ENCODE results near the gene ANXA7. TPM values are rescaled to one million over a fixed set of nuclear protein-coding genes. Genes with fewer than 3 reads are reported as not detected.
"Not testable (repeated sequence)": the region's sequence is repeated elsewhere in the genome, so short reads cannot be mapped to it uniquely, and the experiment has no call there.

Gene ANXA7
- total RNA-seq, 2 experiments from 2014 or later = 101 to 103 TPM

DNA sequence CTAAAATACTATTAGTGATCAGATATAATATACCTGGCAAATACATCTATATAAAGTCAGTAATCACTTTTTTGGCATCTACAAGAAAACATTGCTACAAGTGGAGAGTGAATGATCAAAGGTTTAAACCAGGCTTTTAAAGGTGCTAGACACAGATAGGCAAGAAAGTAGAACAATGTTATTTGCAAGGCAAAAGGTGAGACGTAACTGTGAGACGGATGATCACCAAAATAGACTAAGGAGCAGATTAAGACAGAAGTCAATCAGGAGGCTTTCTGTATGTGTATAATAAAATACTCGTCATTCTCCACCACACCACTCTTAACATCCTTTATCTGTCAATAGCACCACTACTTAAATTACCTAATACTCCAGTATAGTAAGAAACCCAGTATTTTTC is 8.3 kb downstream of the ANXA7 start:
- peaks cover 53% of the 10 kb centered on the region for H3K4me1 Mint-ChIP-seq (ENCODE audit: low read depth)
- ATAC-seq = no peak

DNA sequence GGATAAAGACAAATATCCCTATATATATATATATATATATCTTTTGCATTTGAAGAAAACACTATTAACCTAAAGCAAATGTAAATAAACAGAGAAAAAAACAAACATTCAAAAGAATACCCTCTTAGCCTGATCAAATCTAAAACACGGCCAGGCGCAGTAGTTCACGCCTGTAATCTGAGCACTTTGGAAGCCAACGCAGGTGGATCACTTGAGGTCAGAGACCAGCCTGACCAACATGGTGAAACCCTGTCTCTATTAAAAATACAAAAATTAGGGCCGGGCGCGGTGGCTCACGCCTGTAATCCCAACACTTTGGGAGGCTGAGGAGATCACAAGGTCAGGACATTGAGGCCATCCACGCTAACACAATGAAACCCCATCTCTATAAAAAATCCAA is 9.2 kb downstream of the ANXA7 start:
- H3K27me3 Mint-ChIP-seq = no peaks in the 10 kb centered on the region
- CTCF ChIA-PET = no interaction called here
- intact Hi-C loops (cut with micrococcal nuclease) = no loop called here
- POLR2A ChIA-PET = no interaction called here
- peaks cover 12% of the 10 kb centered on the region for H3K36me3 Mint-ChIP-seq (ENCODE audit: low read depth)
- ATAC-seq = no peak
- no peak for DNase-seq
- TF ChIP-seq, protein P1, sequence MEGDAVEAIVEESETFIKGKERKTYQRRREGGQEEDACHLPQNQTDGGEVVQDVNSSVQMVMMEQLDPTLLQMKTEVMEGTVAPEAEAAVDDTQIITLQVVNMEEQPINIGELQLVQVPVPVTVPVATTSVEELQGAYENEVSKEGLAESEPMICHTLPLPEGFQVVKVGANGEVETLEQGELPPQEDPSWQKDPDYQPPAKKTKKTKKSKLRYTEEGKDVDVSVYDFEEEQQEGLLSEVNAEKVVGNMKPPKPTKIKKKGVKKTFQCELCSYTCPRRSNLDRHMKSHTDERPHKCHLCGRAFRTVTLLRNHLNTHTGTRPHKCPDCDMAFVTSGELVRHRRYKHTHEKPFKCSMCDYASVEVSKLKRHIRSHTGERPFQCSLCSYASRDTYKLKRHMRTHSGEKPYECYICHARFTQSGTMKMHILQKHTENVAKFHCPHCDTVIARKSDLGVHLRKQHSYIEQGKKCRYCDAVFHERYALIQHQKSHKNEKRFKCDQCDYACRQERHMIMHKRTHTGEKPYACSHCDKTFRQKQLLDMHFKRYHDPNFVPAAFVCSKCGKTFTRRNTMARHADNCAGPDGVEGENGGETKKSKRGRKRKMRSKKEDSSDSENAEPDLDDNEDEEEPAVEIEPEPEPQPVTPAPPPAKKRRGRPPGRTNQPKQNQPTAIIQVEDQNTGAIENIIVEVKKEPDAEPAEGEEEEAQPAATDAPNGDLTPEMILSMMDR (IDR thresholded peaks at IDR 0.05) = no peak
- H3K27ac Mint-ChIP-seq = no peak overlapping the region
- no peak overlapping the region for H3K4me3 Mint-ChIP-seq
- H3K4me1 Mint-ChIP-seq (ENCODE audit: low read depth) = peaks cover 48% of the 10 kb centered on the region
- no peaks in the 10 kb centered on the region for H3K9me3 Mint-ChIP-seq

More for the DNA sequence above, 8.3 kb downstream of the ANXA7 start:
- intact Hi-C loops (cut with micrococcal nuclease) = no loop called here
- Mint-ChIP-seq H3K27ac (no peak overlapping the region), H3K9me3 (no peaks in the 10 kb centered on the region), H3K27me3 (no peaks in the 10 kb centered on the region), H3K36me3 (ENCODE audit: low read depth) (peaks cover 17% of the 10 kb centered on the region), H3K4me3 (no peak overlapping the region)
- no peak for DNase-seq
- CTCF ChIA-PET = no interaction called here
- POLR2A ChIA-PET = no interaction called here
- TF ChIP-seq, protein P1 (IDR thresholded peaks at IDR 0.05) = no peak

DNA sequence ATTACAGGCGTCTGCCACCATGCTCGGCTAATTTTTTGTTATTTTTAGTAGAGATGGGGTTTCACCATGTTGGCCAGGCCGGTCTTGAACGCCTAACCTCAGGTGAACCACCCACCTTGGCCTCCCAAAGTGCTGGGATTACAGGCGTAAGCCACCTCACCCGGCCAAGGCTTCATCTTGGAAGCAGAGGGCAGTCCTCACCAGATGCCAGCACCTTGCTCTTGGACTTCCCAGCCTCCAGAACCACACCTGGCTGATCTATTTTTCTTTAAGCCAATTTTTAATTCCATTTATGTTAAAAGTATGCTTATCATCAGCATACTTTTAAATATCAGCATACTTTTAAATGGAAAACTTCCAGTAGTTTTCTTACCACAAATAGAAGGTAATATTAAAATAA is 12.2 kb downstream of the ANXA7 start:
- Mint-ChIP-seq H3K36me3 (ENCODE audit: low read depth) (peaks cover 12% of the 10 kb centered on the region), H3K4me3 (no peak overlapping the region), H3K9me3 (no peaks in the 10 kb centered on the region), H3K27ac (no peak overlapping the region), H3K27me3 (no peaks in the 10 kb centered on the region), H3K4me1 (ENCODE audit: low read depth) (peaks cover 23% of the 10 kb centered on the region)
- TF ChIP-seq, protein P1 (IDR thresholded peaks at IDR 0.05) = no peak
- ChIA-PET CTCF (interaction anchor here (1.1 kb wide), 1 partner anchor 9 kb away, joined by 3 read pairs; no protein-coding TSS in a partner anchor), POLR2A (interaction anchor here (1.0 kb wide), 1 partner anchor 12 kb away, joined by 3 read pairs; the partner anchor contains the start of gene ANXA7)
- ATAC-seq (no peak), DNase-seq (no peak)
- intact Hi-C loops (cut with micrococcal nuclease) = no loop called here

DNA sequence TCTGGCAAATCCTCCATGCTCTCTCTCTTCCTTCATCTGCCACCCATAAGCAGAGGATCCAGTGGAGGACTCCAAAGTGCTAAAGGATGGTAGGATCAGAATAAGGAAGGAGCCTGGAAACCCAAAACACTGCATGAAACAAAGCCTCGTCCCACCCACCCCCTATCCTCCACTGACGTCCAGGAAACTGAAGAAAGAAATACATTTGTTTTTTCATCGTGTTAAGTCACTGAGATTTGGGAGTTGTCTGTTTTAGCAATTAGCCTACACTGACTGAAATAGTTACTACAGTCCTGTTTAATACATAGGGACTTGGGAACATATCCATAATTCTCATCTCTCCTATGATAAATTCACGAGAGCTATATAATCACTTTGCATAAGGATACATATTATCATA is 14.8 kb downstream of the ANXA7 start:
- ATAC-seq (no peak), DNase-seq (no peak)
- no peaks in the 10 kb centered on the region for H3K9me3 Mint-ChIP-seq
- ChIA-PET CTCF (no interaction called here), POLR2A (no interaction called here)
- H3K27me3 Mint-ChIP-seq = no peaks in the 10 kb centered on the region
- H3K4me3 Mint-ChIP-seq = no peak overlapping the region
- TF ChIP-seq, protein P1 (IDR thresholded peaks at IDR 0.05) = no peak
- H3K27ac Mint-ChIP-seq = no peak overlapping the region
- intact Hi-C loops (cut with micrococcal nuclease) = no loop called here
- H3K4me1 Mint-ChIP-seq (ENCODE audit: low read depth) = peaks cover 12% of the 10 kb centered on the region
- peaks cover 29% of the 10 kb centered on the region for H3K36me3 Mint-ChIP-seq (ENCODE audit: low read depth)

- CTCF ChIA-PET = no interaction called here
- TF ChIP-seq, protein P1 (IDR thresholded peaks at IDR 0.05) = peak; percentile 31
- H3K36me3 Mint-ChIP-seq (ENCODE audit: low read depth) = peaks cover 35% of the 10 kb centered on the region
- POLR2A ChIA-PET = no interaction called here
- H3K27me3 Mint-ChIP-seq = no peaks in the 10 kb centered on the region
- no peaks in the 10 kb centered on the region for H3K9me3 Mint-ChIP-seq
- no peak overlapping the region for H3K4me3 Mint-ChIP-seq
- ATAC-seq = no peak
- DNase-seq = no peak
- H3K4me1 Mint-ChIP-seq (ENCODE audit: low read depth) = peaks cover 5% of the 10 kb centered on the region
- intact Hi-C loops (cut with micrococcal nuclease) = no loop called here
- no peak overlapping the region for H3K27ac Mint-ChIP-seq
Observed at GRCh38 chr10:73398024-73398423, 15.8 kb downstream of the ANXA7 start.

DNA sequence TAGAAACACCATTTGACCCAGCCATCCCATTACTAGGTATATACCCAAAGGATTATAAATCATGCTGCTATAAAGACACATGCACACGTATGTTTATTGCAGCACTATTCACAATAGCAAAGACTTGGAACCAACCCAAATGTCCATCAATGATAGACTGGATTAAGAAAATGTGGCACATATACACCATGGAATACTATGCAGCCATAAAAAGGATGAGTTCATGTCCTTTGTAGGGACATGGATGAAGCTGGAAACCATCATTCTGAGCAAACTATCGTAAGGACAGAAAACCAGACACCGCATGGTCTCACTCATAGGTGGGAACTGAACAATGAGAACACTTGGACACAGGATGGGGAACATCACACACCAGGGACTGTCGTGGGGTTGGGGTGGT is 19.5 kb downstream of the ANXA7 start:
- ATAC-seq; H3K4me3 Mint-ChIP-seq; CTCF ChIA-PET; H3K27ac Mint-ChIP-seq; H3K9me3 Mint-ChIP-seq; POLR2A ChIA-PET; H3K4me1 Mint-ChIP-seq (ENCODE audit: low read depth); intact Hi-C loops (cut with micrococcal nuclease); H3K27me3 Mint-ChIP-seq; DNase-seq: not testable (repeated sequence)
- H3K36me3 Mint-ChIP-seq (ENCODE audit: low read depth) = peaks cover 55% of the 10 kb centered on the region

All from activated CD8-positive, alpha-beta T cell treated with anti-CD3 and anti-CD28 coated beads for 36 hours (primary cell).